Ovary (tissue), 9 donors: Measurements from ENCODE around the gene DNAJC15. TPM values are rescaled to one million over a fixed set of nuclear protein-coding genes. Genes with fewer than 3 reads are reported as not detected.

Experiments
- DNase-seq, 5 donors: peaks; one replicate each; pipeline ENCODE4 v3.0.0-alpha.2; 2019 to 2020
- H3K27ac ChIP-seq, 2 donors: fragments of 200-600 bp; one replicate each; pipeline versions ENCODE4 v1.5.1 to v1.8.0; 2019 to 2022
- H3K27me3 ChIP-seq: fragments of 200-600 bp; one replicate; pipeline ENCODE4 v1.8.0; 2022
- H3K36me3 ChIP-seq: fragments of 200-600 bp; sonication (generic); one replicate; pipeline ENCODE4 v1.5.1; 2019
- H3K4me1 ChIP-seq: one replicate; pipeline ENCODE4 v1.8.1; 2013; ENCODE audit warnings: mild to moderate bottlenecking, moderate library complexity; ENCODE audit not compliant: insufficient read depth
- H3K4me3 ChIP-seq: fragments of 200-600 bp; sonication (generic); one replicate; pipeline ENCODE4 v1.5.1; 2017
- H3K9me3 ChIP-seq, 2 donors: fragments of 200-600 bp in 1 of 2; sonication (generic) in 1 of 2; one replicate each; pipeline versions ENCODE4 v1.5.1 to v1.8.1; 2013 to 2019; ENCODE audit warnings: mild to moderate bottlenecking in 1 of 2, moderate library complexity in 1 of 2
- CTCF ChIP-seq, 3 donors: fragments of 450-650 bp in 2 of 3; fragments of 200-600 bp in 1 of 3; IDR thresholded peaks; one replicate each; pipeline versions ENCODE4 v1.5.1 to v1.8.0; 2016 to 2022; ENCODE audit warnings: antibody characterized with exemption in 3 of 3, mild to moderate bottlenecking in 1 of 3
- EP300 ChIP-seq: sonication (generic); formaldehyde crosslinking; IDR thresholded peaks from one replicate; pipeline ENCODE4 v1.6.1; 2017; ENCODE audit warnings: antibody characterized with exemption
- POLR2A ChIP-seq: fragments of 450-650 bp; IDR thresholded peaks from one replicate; pipeline ENCODE4 v1.6.1; 2017; ENCODE audit warnings: antibody characterized with exemption, mild to moderate bottlenecking, moderate library complexity
- WGBS, 3 donors: extraction: QIAGEN DNeasy Blood & Tissue Kit in 1 of 3; methylation state at CpG; one replicate each; pipeline versions ENCODE4 v1.1.5 to v1.1.7; 2013 to 2017; 5-methylcytosine and 5-hydroxymethylcytosine counted together
- intact Hi-C, 4 donors: fragments of 100-400 bp; cut with DNase I; formaldehyde crosslinking; loops; one replicate each; pipeline versions ENCODE4 v1.11.0 to v1.15.1; 2022 to 2023
- polyA plus RNA-seq, 2 donors: library from polyadenylated mRNA; stranded (reverse); fragments of 200-250 nt in 1 of 2; fragments of 350-450 nt in 1 of 2; fragmentation: Illumina TruSeq in 1 of 2; extraction: RNeasy Lipid Tissue Mini Kit (QIAGEN cat#74804) in 1 of 2; gene quantifications; one replicate each; pipeline ENCODE4 v1.2.3, GENCODE V29; 2013 to 2014
- total RNA-seq, 7 donors: library from RNA; depleted of rRNA in 2 of 7; stranded (reverse); fragments of >200 nt in 2 of 7; fragmentation: NEBNext Ultra II Directional in 3 of 7; extraction: Animal tissue kit (Norgen Biotek cat#: 25700) in 3 of 7; gene quantifications; one replicate each; pipeline versions ENCODE4 v1.1.0 to v1.2.4, GENCODE V29; 2016 to 2023
- donor health status: DM: no; HTN: no; CAD: no; lungs with moderate emphysema.
- donor health status: DM: no; HTN: no; CAD: no.
- donor health status: Bipolar disorder and iron deficiency.
- donor health status: DM: yes; HTN: yes; CAD: no.
- donor health status: DM: no; HTN: no; CAD: no.
- donor health status: DM: yes; HTN: yes; CAD: no.

DNAJC15 gene
- total and polyA plus RNA-seq, 9 donors, result 0.23 to 6.2 (median 2.9) TPM

DNA sequence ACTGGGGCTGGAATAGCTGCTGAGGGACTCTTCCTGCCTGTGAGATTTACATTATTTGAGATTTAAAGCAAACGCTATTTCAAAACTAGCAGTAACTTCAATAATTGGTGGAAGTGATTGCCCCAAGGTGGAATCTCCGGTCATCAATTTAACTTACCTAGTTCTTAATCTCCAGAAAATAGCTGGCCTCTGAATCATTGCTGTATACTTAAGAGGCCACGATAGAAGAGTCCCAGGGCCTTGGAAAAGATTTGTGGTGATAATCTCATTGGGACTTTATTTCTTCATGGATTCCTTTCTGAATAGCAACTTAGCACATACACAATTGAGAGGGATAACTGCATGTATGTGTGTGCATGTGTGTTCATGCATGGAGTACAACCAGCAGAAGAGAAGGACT is 120.2 kb downstream of the DNAJC15 start:
- intact Hi-C loops, result no loop called here
- Histone ChIP-seq H3K4me3 (no peak overlapping the region), H3K27me3 (no peaks in the 10 kb centered on the region), H3K36me3 (no peaks in the 10 kb centered on the region), H3K4me1 (no peaks in the 10 kb centered on the region), H3K9me3 (no peaks in the 10 kb centered on the region), H3K27ac (no peak overlapping the region)
- no peak for DNase-seq
- WGBS, 3 donors, result 61 to 63% (median 62%) methylated on average over 3 of the region's 3 CpGs
- no peak for TF ChIP-seq POLR2A
- TF ChIP-seq CTCF (IDR thresholded peaks at IDR 0.05), result no peak
- no peak for TF ChIP-seq EP300

- Histone ChIP-seq H3K36me3 (no peaks in the 10 kb centered on the region), H3K27ac (no peak overlapping the region), H3K4me1 (no peaks in the 10 kb centered on the region), H3K27me3 (no peaks in the 10 kb centered on the region), H3K9me3 (no peaks in the 10 kb centered on the region), H3K4me3 (no peak overlapping the region)
- intact Hi-C loops, result no loop called here
- WGBS, 3 donors, result 71 to 80% (median 80%) methylated on average over 8 of the region's 8 CpGs
- TF ChIP-seq CTCF (IDR thresholded peaks at IDR 0.05) (no peak), POLR2A (no peak), EP300 (no peak)
- DNase-seq, result no peak
Measured at GRCh38 chr13:43145534-43146196, 122.3 kb downstream of the DNAJC15 start.

DNA sequence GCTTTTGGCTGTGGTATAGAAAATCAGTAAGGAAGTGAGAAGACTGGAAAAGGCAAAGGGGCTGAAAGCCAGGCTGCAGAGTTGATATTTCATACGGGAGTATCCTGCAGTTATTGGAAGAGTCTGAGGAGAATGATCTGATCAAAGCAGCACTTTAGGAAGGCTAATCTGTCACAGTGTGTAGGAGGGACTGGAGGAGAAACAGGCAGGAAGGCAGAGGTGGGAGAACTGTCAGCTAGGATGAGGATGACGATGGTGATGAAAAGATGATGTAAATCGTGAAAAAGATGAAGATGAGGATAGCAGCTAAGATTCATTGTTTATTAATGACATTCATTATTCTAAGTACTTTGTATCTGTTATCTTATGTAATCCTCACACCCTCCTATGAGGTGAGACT is 123.0 kb downstream of the DNAJC15 start:
- DNase-seq, result no peak
- no peak for TF ChIP-seq CTCF (IDR thresholded peaks at IDR 0.05)
- TF ChIP-seq POLR2A, result no peak
- no peak for TF ChIP-seq EP300
- H3K27me3 ChIP-seq, result no peaks in the 10 kb centered on the region
- no peaks in the 10 kb centered on the region for H3K36me3 ChIP-seq
- intact Hi-C loops, result no loop called here
- no peak overlapping the region for H3K4me3 ChIP-seq
- no peaks in the 10 kb centered on the region for H3K9me3 ChIP-seq
- 23 to 27% (median 26%) methylated on average over 3 of the region's 3 CpGs for WGBS, 3 donors
- H3K4me1 ChIP-seq, result no peaks in the 10 kb centered on the region
- H3K27ac ChIP-seq, result no peak overlapping the region

- Histone ChIP-seq H3K27me3 (no peaks in the 10 kb centered on the region), H3K36me3 (no peaks in the 10 kb centered on the region), H3K27ac (no peak overlapping the region), H3K4me3 (no peak overlapping the region), H3K9me3 (no peaks in the 10 kb centered on the region), H3K4me1 (no peaks in the 10 kb centered on the region)
- WGBS, 3 donors, result 81 to 86% (median 83%) methylated on average over 7 of the region's 7 CpGs
- TF ChIP-seq EP300, result no peak
- no peak for TF ChIP-seq CTCF (IDR thresholded peaks at IDR 0.05)
- no peak for TF ChIP-seq POLR2A
- intact Hi-C loops, result no loop called here
- DNase-seq, result no peak
Measured at GRCh38 chr13:43150369-43151207, 127.2 kb downstream of the DNAJC15 start.
